ENCODE results near the gene BDNF.
"Not testable (repeated sequence)": the region's sequence is repeated elsewhere in the genome, so short reads cannot be mapped to it uniquely, and the experiment has no call there.

The BDNF gene

GRCh38 chr11:27665508-27666101 lies 34.6 kb downstream of the BDNF start:
- not testable (repeated sequence) for DNase-seq (ENCODE audit: low read depth, low spot score)

- no peak for DNase-seq (ENCODE audit: low read depth, low spot score)
Observed at GRCh38 chr11:27663326-27663725, 36.9 kb downstream of the BDNF start.

DNA sequence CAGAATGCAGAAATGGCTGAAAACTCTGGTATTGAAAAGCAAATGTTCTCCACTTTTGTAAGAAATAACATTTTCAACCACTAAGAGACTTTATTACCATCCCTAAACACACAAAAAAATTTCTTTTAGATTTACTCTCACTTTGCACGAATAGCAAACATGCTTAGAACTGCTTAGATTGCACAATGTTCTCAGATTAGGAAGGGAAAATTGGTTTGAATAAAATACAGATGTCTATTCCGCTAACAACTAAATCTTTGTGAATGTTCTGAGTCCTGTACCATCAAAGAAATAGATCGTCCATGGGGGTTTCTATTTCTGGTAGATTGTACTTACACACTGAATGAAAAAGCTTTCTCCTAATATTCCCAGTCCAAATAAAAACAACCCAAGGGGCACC lies 40.1 kb downstream of the BDNF start:
- DNase-seq (ENCODE audit: low read depth, low spot score): no peak

DNA sequence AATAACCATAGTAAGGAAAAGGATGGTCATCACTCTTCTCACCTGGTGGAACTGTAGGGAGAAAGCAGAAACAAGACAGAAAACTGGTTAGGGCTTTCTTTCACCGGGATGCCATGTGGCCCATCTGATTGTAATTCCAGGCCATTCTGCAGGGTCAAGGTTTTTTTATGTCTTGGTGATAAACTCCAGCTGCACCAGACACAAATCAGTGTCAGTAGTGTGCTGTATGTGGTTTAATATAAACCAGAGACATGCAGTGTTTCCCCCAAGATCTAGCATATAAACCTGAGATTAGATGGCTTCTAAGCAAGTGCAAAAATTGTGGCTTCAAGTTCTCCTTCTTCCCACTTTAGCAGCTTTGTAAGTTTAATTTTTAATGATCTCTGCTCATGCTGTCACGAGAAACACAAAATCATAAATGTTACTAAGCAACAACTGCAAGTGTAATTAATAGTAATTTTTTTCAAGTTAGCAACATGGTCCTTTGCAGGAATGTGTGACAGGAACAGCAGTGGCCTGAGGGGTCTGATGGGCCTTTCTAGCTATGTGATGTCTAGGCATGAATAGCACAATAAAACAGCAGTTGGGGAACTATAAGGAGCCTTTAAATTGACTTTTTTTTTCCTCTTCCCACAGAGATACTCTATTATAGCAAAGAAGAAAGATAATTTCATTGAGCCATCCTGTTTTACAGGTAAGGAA lies 41.6 kb downstream of the BDNF start:
- no peak for DNase-seq (ENCODE audit: low read depth, low spot score)

GRCh38 chr11:27656806-27657483 lies 43.3 kb downstream of the BDNF start:
- DNase-seq (ENCODE audit: low read depth, low spot score): no peak

DNA sequence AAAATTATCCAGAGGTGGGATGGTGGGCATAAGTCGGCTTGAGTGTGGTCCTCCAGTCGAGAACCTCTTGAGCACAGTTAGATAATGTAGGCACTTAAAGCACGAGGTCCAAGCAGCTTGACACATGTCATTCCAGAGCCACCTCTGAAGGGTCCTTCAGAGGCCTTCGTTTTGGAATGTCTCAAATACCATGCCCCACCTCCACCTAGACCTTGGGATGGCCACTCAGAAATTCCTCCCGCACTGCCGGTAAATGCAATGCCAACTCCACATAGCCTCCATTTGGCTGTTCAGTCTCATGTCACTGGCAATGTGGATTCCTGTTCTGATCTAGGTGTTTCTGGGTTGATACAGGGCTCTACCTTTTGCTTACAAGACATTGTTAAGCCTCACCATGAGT lies 43.9 kb downstream of the BDNF start:
- DNase-seq (ENCODE audit: low read depth, low spot score): no peak

DNA sequence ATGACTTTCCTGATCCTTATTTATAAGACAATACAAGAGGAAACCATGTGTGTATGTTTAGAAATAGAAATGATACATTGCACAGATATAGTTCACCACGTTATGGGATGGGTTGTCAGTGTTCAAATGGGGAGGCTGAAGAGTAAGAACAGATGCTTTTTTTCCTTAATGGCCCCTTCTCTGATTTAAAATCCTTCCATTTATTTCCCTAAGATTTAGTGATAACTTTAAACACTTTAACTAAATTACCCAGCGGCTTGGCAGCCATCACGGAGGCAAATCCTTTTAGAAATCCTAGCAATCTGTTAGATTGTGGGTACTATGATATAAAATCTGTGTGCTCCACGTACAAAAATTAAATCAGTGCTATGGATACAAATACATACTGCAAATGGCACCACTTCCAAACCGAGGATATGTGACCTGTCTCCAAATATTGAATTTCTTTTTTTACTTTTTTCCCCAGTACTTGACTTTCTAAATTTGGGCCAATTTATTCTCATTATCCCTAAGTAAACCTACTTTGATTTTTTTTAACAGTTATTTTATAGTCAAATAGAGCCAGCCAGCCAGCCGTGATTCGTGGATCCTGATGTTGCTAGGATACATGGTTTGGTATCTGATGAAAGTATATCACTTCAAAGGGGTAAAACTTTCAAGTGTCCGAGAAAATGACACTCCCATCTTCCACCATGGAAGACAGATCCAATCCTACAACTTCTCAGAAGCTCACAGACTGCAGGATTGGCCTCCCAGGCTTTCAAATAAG lies 46.1 kb downstream of the BDNF start:
- no peak for DNase-seq (ENCODE audit: low read depth, low spot score)

GRCh38 chr11:27651711-27652110 lies 48.5 kb downstream of the BDNF start:
- no peak for DNase-seq (ENCODE audit: low read depth, low spot score)

DNA sequence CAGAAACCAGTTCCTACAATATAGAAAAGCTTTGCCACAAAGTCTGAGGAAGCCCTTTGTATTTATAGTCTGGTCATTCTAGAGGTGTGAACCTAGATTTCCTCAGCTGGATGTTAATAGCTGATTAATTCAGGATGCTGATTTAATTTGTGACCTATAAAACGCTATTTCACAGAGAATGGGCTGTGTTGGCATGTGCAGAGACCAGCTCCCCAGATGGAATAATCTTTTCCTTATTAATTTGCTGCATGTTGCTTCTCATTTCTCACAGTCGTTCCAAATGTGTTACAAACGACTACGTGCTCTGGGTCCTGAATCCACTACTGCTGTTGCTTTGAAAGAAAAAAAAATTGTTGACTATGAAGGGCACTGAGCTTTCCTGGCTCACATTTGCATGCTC lies 49.3 kb downstream of the BDNF start:
- no peak for DNase-seq (ENCODE audit: low read depth, low spot score)

- no peak for DNase-seq (ENCODE audit: low read depth, low spot score)
Observed at GRCh38 chr11:27649800-27650199, 50.5 kb downstream of the BDNF start.

DNA sequence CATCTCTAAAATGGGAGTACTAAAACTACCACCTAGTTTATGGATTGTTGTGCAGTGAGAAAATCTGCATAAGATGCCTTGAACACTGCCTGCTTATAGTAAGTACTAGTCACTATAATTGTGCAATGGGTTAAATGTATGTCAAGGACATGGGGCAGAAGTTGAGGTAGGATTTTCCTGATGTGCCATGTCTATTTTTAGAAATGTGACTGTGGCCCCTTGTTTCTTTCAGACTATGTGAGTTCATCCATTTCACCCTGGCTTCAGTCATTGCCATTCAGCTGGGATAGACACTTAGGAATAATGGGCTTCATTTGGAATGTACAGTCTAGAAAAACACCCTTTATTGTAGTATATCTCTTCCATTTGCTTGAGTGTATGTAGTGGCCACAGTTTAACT lies 51.4 kb downstream of the BDNF start:
- no peak for DNase-seq (ENCODE audit: low read depth, low spot score)

- DNase-seq (ENCODE audit: low read depth, low spot score): no peak
Observed at GRCh38 chr11:27646051-27646818, 54.0 kb downstream of the BDNF start.

DNA sequence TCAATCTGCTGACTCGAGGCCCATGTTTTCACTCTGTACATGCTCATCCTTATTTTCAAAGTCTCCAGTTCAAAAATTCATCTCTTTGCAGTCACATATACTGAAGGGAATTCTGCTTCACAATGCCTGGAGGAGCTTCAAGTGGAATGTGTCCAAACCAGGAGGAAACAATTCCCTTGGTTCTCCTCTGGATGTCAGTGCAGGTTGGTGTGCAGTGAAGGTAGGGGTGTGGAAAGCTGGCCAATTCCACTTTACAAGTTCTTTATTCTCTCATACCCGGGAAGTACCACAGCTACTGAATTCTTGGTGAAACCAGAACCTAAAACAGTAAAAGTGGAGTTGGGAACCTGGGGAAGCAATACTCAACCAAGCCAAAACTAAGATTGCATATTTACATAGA lies 57.3 kb downstream of the BDNF start:
- no peak for DNase-seq (ENCODE audit: low read depth, low spot score)

DNA sequence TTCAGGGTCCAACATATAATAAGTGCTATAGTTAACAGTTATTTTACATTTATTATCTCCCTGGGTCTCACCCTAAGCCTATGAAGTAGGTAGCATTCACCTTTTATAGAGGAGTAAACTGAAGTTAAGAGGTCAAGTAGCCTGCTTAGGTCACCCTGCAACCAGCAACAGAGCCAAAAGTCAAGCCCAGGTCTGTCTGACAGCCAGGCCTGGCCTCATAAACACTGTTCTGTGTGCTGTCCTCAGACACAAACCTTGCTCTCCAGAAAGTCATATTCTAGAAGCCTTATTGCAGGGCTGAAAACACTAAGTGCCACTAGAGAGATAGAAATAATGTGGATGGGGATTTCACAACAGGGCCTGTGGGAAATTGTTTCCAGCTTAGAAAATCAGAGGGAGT lies 59.3 kb downstream of the BDNF start:
- no peak for DNase-seq (ENCODE audit: low read depth, low spot score)

DNA sequence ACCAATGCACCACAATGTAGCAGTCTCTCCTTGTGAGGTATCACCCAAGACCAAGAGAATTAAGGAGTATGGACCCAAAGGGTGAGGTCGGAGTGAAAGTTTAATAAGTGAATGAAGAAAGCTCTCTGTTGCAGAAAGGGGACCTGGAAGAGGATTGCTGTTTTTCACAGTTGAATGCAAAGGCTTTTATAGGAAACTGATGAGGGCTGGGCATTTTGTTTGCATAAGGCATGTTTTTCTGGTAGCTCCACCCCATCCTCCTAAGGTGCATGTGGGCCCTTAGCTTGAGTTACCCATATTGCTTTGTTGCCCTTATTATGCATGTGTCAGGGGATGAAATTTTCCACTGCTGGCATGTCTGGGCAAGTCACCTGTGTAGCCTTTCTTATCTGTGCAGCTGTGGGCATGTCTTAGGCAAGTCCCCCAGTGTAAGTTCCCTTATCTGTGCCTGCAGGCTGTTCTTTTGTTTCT lies 64.7 kb downstream of the BDNF start:
- DNase-seq (ENCODE audit: low read depth, low spot score): no peak

- not testable (repeated sequence) for DNase-seq (ENCODE audit: low read depth, low spot score)
Observed at GRCh38 chr11:27634776-27635175, 65.5 kb downstream of the BDNF start.

GRCh38 chr11:27634282-27634681 lies 66.0 kb downstream of the BDNF start:
- not testable (repeated sequence) for DNase-seq (ENCODE audit: low read depth, low spot score)

- DNase-seq (ENCODE audit: low read depth, low spot score): not testable (repeated sequence)
Observed at GRCh38 chr11:27629023-27629422, 71.2 kb downstream of the BDNF start.

- DNase-seq (ENCODE audit: low read depth, low spot score): no peak
Observed at GRCh38 chr11:27627979-27628378, 72.3 kb downstream of the BDNF start.

DNA sequence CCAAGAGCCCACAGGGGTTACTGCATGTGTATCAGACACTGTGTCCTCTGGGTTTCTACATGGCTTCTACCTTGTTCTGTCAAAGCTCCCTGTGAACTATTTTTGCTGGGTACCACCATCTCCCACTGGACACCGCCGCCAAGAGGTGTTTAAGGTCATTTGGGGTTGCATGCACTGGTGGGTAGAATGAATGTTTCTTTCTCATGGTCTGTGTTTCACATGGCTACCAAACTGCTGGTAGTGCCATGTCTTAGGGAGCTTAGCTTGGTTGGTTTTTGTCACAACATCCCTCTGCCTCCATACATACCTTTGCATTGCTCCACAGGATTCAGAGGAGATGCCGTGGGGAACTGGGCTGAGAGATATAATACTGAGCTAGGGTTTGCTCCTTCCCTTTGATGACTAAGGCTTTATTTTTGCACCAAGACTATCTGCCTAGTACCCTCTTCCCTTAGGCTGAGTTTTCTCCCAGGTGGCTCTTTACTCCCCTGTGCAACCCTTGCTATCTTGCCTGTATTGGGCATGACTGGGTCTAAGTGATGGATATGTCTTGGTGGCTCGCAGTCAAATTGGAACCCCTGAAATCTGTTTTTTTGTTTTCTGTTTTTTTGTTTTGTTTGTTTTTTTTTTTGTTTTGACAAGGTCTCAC lies 73.2 kb downstream of the BDNF start:
- DNase-seq (ENCODE audit: low read depth, low spot score): no peak

Data from astrocyte of the hippocampus (primary cell).